HG03175 (cell line): Measurements from ENCODE around the gene LIPT2.

Experiments used
- ATAC-seq: cut with Tn5 transposase; IDR thresholded peaks from one replicate; pipeline ENCODE4 v1.9.1; 2021; ENCODE audit warnings: mild to moderate bottlenecking, moderate library complexity; ENCODE audit not compliant: unreplicated experiment

Gene LIPT2

GRCh38 chr11:74466916-74467885 is 26.3 kb downstream of the LIPT2 start, which contains the start of gene KCNE3:
KCNE3 (minus strand) TSS chr11:74467549; CDS start chr11:74457563, 9,986 bp downstream.
- no peak for ATAC-seq

GRCh38 chr11:74465291-74465708 is 28.2 kb downstream of the LIPT2 start:
- ATAC-seq, result no peak

GRCh38 chr11:74464746-74465145 is 28.8 kb downstream of the LIPT2 start:
- ATAC-seq, result no peak

GRCh38 chr11:74463216-74463615 is 30.3 kb downstream of the LIPT2 start:
- no peak for ATAC-seq

GRCh38 chr11:74462631-74463030 is 30.9 kb downstream of the LIPT2 start:
- ATAC-seq, result no peak

GRCh38 chr11:74462009-74462408 is 31.5 kb downstream of the LIPT2 start:
- no peak for ATAC-seq

- ATAC-seq, result no peak
Measured at GRCh38 chr11:74460481-74461154, 32.9 kb downstream of the LIPT2 start.

- no peak for ATAC-seq
Measured at GRCh38 chr11:74460065-74460464, 33.5 kb downstream of the LIPT2 start.

GRCh38 chr11:74459584-74459983 is 33.9 kb downstream of the LIPT2 start:
- ATAC-seq, result no peak

- no peak for ATAC-seq
Measured at GRCh38 chr11:74457356-74457755, 36.2 kb downstream of the LIPT2 start.

GRCh38 chr11:74453373-74453975 is 40.0 kb downstream of the LIPT2 start:
- no peak for ATAC-seq

- ATAC-seq, result no peak
Measured at GRCh38 chr11:74452366-74452765, 41.2 kb downstream of the LIPT2 start.

- ATAC-seq, result no peak
Measured at GRCh38 chr11:74450318-74450717, 43.2 kb downstream of the LIPT2 start.

- ATAC-seq, result peak; percentile 83
Measured at GRCh38 chr11:74449369-74449931, 44.1 kb downstream of the LIPT2 start.

GRCh38 chr11:74447720-74448119 is 45.8 kb downstream of the LIPT2 start:
- ATAC-seq, result no peak

GRCh38 chr11:74446532-74446938 is 47.0 kb downstream of the LIPT2 start:
- no peak for ATAC-seq

GRCh38 chr11:74444173-74444826 is 49.2 kb downstream of the LIPT2 start:
- no peak for ATAC-seq

GRCh38 chr11:74443071-74443864 is 50.3 kb downstream of the LIPT2 start:
- ATAC-seq, result no peak

GRCh38 chr11:74442636-74443035 is 50.9 kb downstream of the LIPT2 start:
- ATAC-seq, result no peak
